ENCODE data around the gene ITGA3.

ITGA3 gene

DNA sequence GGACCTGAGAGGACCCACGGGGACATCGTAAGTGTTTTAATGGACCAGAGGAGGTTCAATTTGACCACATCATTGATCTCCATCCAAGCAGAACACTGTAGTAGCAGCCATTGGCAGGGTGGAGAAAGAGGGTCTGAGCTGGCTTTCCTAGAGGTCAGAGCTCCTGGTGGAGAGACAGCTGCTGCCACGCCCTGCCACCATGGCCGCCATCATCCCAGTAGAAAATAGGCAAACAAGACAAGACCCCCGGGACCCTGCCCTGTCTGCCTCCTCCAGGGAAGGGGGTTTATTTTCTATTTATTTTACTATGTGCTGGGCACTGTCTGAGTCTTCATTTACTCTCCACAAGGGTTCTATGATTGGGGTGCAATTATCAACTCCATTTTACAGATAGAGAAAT lies 11.4 kb upstream of the ITGA3 start:
- POLR2A ChIA-PET = no interaction called here
- DNase-seq (ENCODE audit: low read depth, low spot score) = no peak
- H3K4me3 ChIP-seq (ENCODE audit: low read depth, low read length) = no peak overlapping the region
- TF ChIP-seq, protein P1, sequence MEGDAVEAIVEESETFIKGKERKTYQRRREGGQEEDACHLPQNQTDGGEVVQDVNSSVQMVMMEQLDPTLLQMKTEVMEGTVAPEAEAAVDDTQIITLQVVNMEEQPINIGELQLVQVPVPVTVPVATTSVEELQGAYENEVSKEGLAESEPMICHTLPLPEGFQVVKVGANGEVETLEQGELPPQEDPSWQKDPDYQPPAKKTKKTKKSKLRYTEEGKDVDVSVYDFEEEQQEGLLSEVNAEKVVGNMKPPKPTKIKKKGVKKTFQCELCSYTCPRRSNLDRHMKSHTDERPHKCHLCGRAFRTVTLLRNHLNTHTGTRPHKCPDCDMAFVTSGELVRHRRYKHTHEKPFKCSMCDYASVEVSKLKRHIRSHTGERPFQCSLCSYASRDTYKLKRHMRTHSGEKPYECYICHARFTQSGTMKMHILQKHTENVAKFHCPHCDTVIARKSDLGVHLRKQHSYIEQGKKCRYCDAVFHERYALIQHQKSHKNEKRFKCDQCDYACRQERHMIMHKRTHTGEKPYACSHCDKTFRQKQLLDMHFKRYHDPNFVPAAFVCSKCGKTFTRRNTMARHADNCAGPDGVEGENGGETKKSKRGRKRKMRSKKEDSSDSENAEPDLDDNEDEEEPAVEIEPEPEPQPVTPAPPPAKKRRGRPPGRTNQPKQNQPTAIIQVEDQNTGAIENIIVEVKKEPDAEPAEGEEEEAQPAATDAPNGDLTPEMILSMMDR (IDR thresholded peaks at IDR 0.05; ENCODE audit: insufficient read depth, low read length, missing control alignments) = no peak
- CTCF ChIA-PET = interaction anchor here (1.5 to 1.6 kb wide), 3 partner anchors 11 to 48 kb away, joined by 3 to 5 read pairs (median 4); partner anchors contain the start of gene ITGA3

DNA sequence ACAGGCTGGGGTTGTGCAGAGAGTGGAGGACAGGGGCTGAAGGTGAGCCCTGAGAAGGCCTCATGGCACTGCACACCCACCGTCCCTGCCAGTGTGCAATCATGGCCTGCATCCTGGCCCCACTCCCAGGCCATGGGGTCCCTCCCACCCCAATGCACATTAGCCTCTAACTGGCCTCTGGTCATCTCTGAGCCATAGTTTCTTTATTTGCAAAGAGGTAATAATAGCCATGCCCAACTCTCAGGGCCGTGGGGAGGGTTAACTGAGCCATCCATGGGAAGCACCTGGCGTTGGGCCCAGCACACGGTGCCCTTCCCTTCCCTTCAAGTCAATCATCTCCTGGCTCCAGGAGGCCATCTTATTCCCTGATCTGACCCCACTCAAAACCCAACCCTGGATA lies 10.8 kb upstream of the ITGA3 start:
- CTCF ChIA-PET = interaction anchor here (1.6 to 3.5 kb wide), 5 partner anchors 11 to 49 kb away, joined by 4 to 18 read pairs (median 7); partner anchors contain the start of gene ITGA3
- TF ChIP-seq, protein P1 (IDR thresholded peaks at IDR 0.05; ENCODE audit: insufficient read depth, low read length, missing control alignments) = no peak
- no peak for DNase-seq (ENCODE audit: low read depth, low spot score)
- no peak overlapping the region for H3K4me3 ChIP-seq (ENCODE audit: low read depth, low read length)
- POLR2A ChIA-PET = no interaction called here

DNA sequence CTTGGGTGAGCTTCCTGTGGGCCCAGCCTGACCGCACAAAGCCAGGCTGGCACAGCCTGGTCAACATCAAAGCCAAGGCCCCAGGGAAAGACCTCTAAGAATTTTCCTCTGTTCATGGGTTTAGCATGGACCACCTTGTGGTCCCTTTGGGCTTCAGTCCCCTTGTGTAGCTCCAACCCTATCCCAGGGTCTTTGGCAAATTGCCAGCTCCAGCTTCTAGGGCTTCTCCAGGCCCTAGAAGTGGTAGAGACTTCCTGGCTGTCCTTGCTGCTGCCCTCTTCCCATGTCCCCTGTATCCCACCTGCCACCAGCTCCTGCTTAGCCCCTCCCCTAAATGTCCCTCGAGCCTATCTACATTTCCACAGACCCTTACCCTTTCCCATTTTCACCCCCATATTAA lies 9.7 kb upstream of the ITGA3 start:
- CTCF ChIA-PET = interaction anchor here (0.9 to 3.5 kb wide), 8 partner anchors 10 to 50 kb away, joined by 3 to 18 read pairs (median 6); partner anchors contain the start of gene ITGA3

DNA sequence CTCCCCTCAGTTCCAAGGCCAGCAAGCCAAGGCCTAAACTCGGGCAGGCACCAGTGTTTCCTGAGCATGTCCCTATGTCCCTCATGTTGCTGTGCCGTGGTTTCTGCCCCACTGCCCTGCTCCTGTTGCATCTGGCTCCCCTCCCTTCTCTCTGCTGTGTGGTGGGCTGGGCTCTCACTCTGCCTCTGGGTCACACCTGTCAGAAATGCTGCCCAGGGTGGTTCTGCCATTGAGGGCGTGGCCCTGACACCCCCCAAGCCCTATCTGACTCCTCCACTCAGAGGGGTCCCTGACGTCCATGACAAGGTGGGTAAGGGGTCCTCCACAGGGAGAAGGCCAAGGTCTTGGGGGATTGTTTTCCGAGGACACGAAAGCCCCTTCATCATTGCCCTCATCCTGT lies 9.2 kb upstream of the ITGA3 start:
- H3K4me3 ChIP-seq (ENCODE audit: low read depth, low read length) = no peak overlapping the region
- ChIA-PET POLR2A (no interaction called here), CTCF (interaction anchor here (0.9 to 3.5 kb wide), 7 partner anchors 10 to 50 kb away, joined by 3 to 18 read pairs (median 7); partner anchors contain the start of gene ITGA3)
- TF ChIP-seq, protein P1 (IDR thresholded peaks at IDR 0.05; ENCODE audit: insufficient read depth, low read length, missing control alignments) = no peak
- no peak for DNase-seq (ENCODE audit: low read depth, low spot score)

More for the DNA sequence above, 9.7 kb upstream of the ITGA3 start:
- POLR2A ChIA-PET = no interaction called here
- no peak for DNase-seq (ENCODE audit: low read depth, low spot score)
- TF ChIP-seq, protein P1 (IDR thresholded peaks at IDR 0.05; ENCODE audit: insufficient read depth, low read length, missing control alignments) = no peak
- no peak overlapping the region for H3K4me3 ChIP-seq (ENCODE audit: low read depth, low read length)

DNA sequence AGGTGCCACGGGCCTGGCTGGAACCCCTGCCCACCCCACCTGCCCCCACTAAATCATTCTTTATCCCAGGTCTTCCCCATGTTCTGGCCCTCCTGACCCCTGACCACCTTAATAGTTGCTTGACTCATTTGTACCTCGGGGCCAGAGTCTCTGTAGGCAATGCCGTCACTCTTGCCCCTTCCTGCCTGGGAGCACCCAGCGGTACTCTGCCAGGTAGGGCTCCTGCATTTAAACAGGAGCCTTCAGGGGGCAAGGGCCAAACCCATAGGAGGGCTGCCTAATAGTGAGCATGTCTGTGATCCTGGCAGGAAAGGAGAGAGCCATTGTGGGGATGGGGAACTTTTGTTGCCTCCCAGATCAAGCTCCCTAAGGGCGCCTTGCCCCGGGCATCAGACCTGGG lies 8.8 kb upstream of the ITGA3 start:
- H3K4me3 ChIP-seq (ENCODE audit: low read depth, low read length) = no peak overlapping the region
- ChIA-PET CTCF (interaction anchor here (1.2 to 3.5 kb wide), 6 partner anchors 9 to 50 kb away, joined by 3 to 18 read pairs (median 8); partner anchors contain the start of gene ITGA3), POLR2A (interaction anchor here (0.7 to 1.1 kb wide), 2 partner anchors 15 to 40 kb away, joined by 3 read pairs; no protein-coding TSS in a partner anchor)
- no peak for DNase-seq (ENCODE audit: low read depth, low spot score)
- TF ChIP-seq, protein P1 (IDR thresholded peaks at IDR 0.05; ENCODE audit: insufficient read depth, low read length, missing control alignments) = no peak

DNA sequence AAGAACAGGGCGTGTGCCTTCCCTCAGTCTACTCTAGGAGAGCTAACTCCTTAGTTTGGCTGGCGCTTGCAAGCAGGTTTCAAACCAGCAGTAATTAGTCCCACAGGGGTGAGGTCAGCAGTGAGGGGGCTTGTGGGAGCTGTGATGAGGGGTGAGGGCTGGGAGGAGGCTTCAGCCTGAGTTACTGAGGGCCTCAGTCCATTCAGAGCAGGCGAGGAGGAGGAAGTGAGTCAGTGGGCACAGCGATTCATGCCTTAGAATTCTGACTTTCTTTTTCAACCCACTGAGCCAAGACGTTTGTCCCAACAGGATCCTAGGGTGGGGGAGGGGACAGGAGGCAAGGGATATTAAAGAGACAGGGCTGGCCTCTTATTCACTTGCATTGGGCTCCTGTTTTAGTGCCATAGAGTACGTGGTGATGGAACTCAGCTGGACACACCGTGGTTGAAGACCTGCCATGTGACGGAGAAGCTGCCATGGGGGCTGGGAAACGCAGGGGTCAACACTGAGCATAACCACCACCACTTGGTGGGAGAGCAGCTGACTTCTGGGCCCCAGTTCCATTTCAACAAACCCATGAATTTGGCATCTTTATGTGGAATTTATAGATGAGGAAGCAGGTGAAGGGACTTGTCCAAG lies 8.3 kb upstream of the ITGA3 start:
- no peak for DNase-seq (ENCODE audit: low read depth, low spot score)
- ChIA-PET POLR2A (interaction anchor here (0.7 to 1.1 kb wide), 3 partner anchors 9 to 40 kb away, joined by 3 read pairs; no protein-coding TSS in a partner anchor), CTCF (interaction anchor here (1.0 to 3.5 kb wide), 7 partner anchors 9 to 51 kb away, joined by 3 to 18 read pairs (median 9); partner anchors contain the start of gene ITGA3)
- H3K4me3 ChIP-seq (ENCODE audit: low read depth, low read length) = no peak overlapping the region
- TF ChIP-seq, protein P1 (IDR thresholded peaks at IDR 0.05; ENCODE audit: insufficient read depth, low read length, missing control alignments) = no peak
